ENCODE data around the gene ITGAX.

The ITGAX gene

GRCh38 chr16:31348579-31348978, 6.4 kb upstream of the ITGAX start:
- DNase-seq (ENCODE audit: low read depth in 2 of 2, low spot score in 1 of 2) = no peak

- no peak for DNase-seq (ENCODE audit: low read depth in 2 of 2, low spot score in 1 of 2)
Observed at GRCh38 chr16:31350275-31351005, 4.5 kb upstream of the ITGAX start.

- no peak for DNase-seq (ENCODE audit: low read depth in 2 of 2, low spot score in 1 of 2)
Observed at GRCh38 chr16:31351246-31351941, 3.6 kb upstream of the ITGAX start.

- no peak for DNase-seq (ENCODE audit: low read depth in 2 of 2, low spot score in 1 of 2)
Observed at GRCh38 chr16:31351942-31352325, 3.0 kb upstream of the ITGAX start.

GRCh38 chr16:31352376-31353115, 2.4 kb upstream of the ITGAX start:
- DNase-seq (ENCODE audit: low read depth in 2 of 2, low spot score in 1 of 2) = no peak

GRCh38 chr16:31355431-31356100, 590 bp downstream of the ITGAX start:
- no peak for DNase-seq (ENCODE audit: low read depth in 2 of 2, low spot score in 1 of 2)

GRCh38 chr16:31356566-31357323, 1.8 kb downstream of the ITGAX start:
- no peak for DNase-seq (ENCODE audit: low read depth in 2 of 2, low spot score in 1 of 2)

GRCh38 chr16:31357324-31358109, 2.5 kb downstream of the ITGAX start:
- DNase-seq (ENCODE audit: low read depth in 2 of 2, low spot score in 1 of 2) = no peak

- no peak for DNase-seq (ENCODE audit: low read depth in 2 of 2, low spot score in 1 of 2)
Observed at GRCh38 chr16:31360251-31360650, 5.3 kb downstream of the ITGAX start.

GRCh38 chr16:31361201-31362110, 6.5 kb downstream of the ITGAX start:
- DNase-seq (ENCODE audit: low read depth in 2 of 2, low spot score in 1 of 2) = no peak

- no peak for DNase-seq (ENCODE audit: low read depth in 2 of 2, low spot score in 1 of 2)
Observed at GRCh38 chr16:31362476-31363405, 7.8 kb downstream of the ITGAX start.

- no peak for DNase-seq (ENCODE audit: low read depth in 2 of 2, low spot score in 1 of 2)
Observed at GRCh38 chr16:31363721-31364120, 8.7 kb downstream of the ITGAX start.

GRCh38 chr16:31364421-31364820, 9.4 kb downstream of the ITGAX start:
- no peak for DNase-seq (ENCODE audit: low read depth in 2 of 2, low spot score in 1 of 2)

- no peak for DNase-seq (ENCODE audit: low read depth in 2 of 2, low spot score in 1 of 2)
Observed at GRCh38 chr16:31365131-31365865, 10.3 kb downstream of the ITGAX start.

GRCh38 chr16:31367853-31368252, 12.9 kb downstream of the ITGAX start:
- no peak for DNase-seq (ENCODE audit: low read depth in 2 of 2, low spot score in 1 of 2)

GRCh38 chr16:31371008-31371407, 16.0 kb downstream of the ITGAX start:
- DNase-seq (ENCODE audit: low read depth in 2 of 2, low spot score in 1 of 2) = no peak

Measured in stimulated activated CD8-positive, alpha-beta memory T cell treated with anti-CD3 and anti-CD28 coated beads, Interleukin-4, amount 100 ng/mL, for 4 hours (primary cell).